Hepatocyte (in vitro differentiated cells): ENCODE measurements around the gene SLC39A11. TPM values are rescaled to one million over a fixed set of nuclear protein-coding genes. Genes with fewer than 3 reads are reported as not detected.

ENCODE experiments used
- DNase-seq: peaks from one replicate; pipeline ENCODE4 v3.0.0-alpha.2; 2016; ENCODE audit warnings: low spot score
- H2AFZ ChIP-seq: fragments of 200-600 bp; sonication (generic); 2 replicates; pipeline ENCODE4 v1.6.0; 2016; ENCODE audit warnings: antibody characterized with exemption, mild to moderate bottlenecking
- H3K27ac ChIP-seq: fragments of 200-600 bp; sonication (generic); 2 replicates; pipeline ENCODE4 v1.5.1; 2016; ENCODE audit warnings: mild to moderate bottlenecking
- H3K27me3 ChIP-seq: fragments of 200-600 bp; sonication (generic); 2 replicates; pipeline ENCODE4 v1.6.1; 2016
- H3K36me3 ChIP-seq: fragments of 200-600 bp; sonication (generic); replicated peaks from 2 replicates; pipeline ENCODE4 v1.5.1; 2016; ENCODE audit warnings: low read depth; ENCODE audit not compliant: insufficient read depth
- H3K4me1 ChIP-seq: fragments of 200-600 bp; sonication (generic); 2 replicates; pipeline ENCODE4 v1.5.1; 2016; ENCODE audit warnings: mild to moderate bottlenecking, moderate library complexity; ENCODE audit not compliant: insufficient read depth
- H3K4me2 ChIP-seq: fragments of 200-600 bp; sonication (generic); 2 replicates; pipeline ENCODE4 v1.6.0; 2016
- H3K4me3 ChIP-seq: fragments of 200-600 bp; sonication (generic); 2 replicates; pipeline ENCODE4 v1.5.1; 2016; ENCODE audit warnings: mild to moderate bottlenecking
- H3K79me2 ChIP-seq: fragments of 200-600 bp; sonication (generic); 2 replicates; pipeline ENCODE4 v1.6.0; 2017; ENCODE audit warnings: mild to moderate bottlenecking
- H3K9me2 ChIP-seq: fragments of 200-600 bp; sonication (generic); replicated peaks from 2 replicates; pipeline ENCODE4 v1.6.0; 2017; ENCODE audit warnings: mild to moderate bottlenecking; ENCODE audit not compliant: insufficient read depth
- H3K9me3 ChIP-seq: fragments of 200-600 bp; sonication (generic); 2 replicates; pipeline ENCODE4 v1.5.1; 2016; ENCODE audit warnings: low read depth, mild to moderate bottlenecking
- H4K20me1 ChIP-seq: fragments of 200-600 bp; sonication (generic); 2 replicates; pipeline ENCODE4 v1.6.0; 2016; ENCODE audit warnings: mild to moderate bottlenecking; ENCODE audit not compliant: insufficient read depth, poor library complexity, severe bottlenecking
- EZH2 ChIP-seq: fragments of 200-600 bp; sonication (generic); IDR thresholded peaks from 2 replicates; pipeline ENCODE4 v1.6.1; 2016; ENCODE audit warnings: antibody characterized with exemption, mild to moderate bottlenecking, borderline replicate concordance
- EZH2phosphoT487 ChIP-seq: fragments of 200-600 bp; sonication (generic); IDR thresholded peaks from one replicate; pipeline ENCODE4 v1.6.1; 2018; ENCODE audit warnings: antibody characterized with exemption, mild to moderate bottlenecking, low read depth, moderate library complexity; ENCODE audit not compliant: unreplicated experiment, severe bottlenecking
- WGBS: methylation state at CpG from one replicate; pipeline ENCODE4 v1.1.6; 2016; ENCODE audit warnings: low lambda C conversion rate; ENCODE audit errors: missing lambda C conversion rate; 5-methylcytosine and 5-hydroxymethylcytosine counted together
- polyA plus RNA-seq: library from polyadenylated mRNA; unstranded; fragments of >200 nt; fragmentation: Nextera tagmentation; extraction: Ambion mirVana; gene quantifications from 2 replicates; pipeline ENCODE4 v1.2.1, GENCODE V29; 2016
- total RNA-seq: library from RNA; depleted of rRNA; stranded (reverse); fragments of >200 nt; gene quantifications from 2 replicates; pipeline ENCODE4 v1.2.3, GENCODE V29; 2014
- TF ChIP-seq, protein P1 (sequence below): fragments of 200-600 bp; sonication (generic); IDR thresholded peaks from 2 replicates; pipeline ENCODE4 v1.5.1; 2016; ENCODE audit warnings: antibody characterized with exemption, mild to moderate bottlenecking; ENCODE audit not compliant: poor library complexity

Gene SLC39A11
- total and polyA plus RNA-seq, 2 experiments from 2014 or later, result 37.7 to 39.1 TPM

DNA sequence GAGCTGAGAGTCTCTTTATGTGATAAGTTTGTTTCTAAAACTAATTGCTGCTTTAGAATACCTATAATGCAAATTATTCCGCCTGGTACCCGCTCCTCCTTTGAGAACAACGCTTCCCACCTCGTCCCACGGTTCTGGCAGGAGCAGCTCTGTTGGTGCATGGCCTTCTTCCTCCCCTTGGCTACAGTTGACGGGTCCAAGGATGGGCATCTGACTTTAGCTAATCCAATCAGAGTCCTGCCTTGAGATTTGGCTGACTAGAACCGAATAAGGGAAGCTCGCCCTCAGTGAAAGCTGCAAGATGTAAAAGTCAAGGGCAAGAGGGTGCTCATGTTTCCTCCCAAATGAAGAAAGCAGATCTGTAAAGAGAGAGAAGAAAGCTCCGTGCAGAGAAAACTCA, 481.3 kb downstream of the SLC39A11 start:
- Histone ChIP-seq H3K79me2 (no peaks in the 10 kb centered on the region), H3K4me1 (peaks cover 25% of the 10 kb centered on the region), H4K20me1 (no peaks in the 10 kb centered on the region), H3K9me2 (no peaks in the 10 kb centered on the region), H3K27ac (no peak overlapping the region), H3K4me2 (no peak overlapping the region), H2AFZ (no peak overlapping the region), H3K27me3 (no peaks in the 10 kb centered on the region), H3K36me3 (no peaks in the 10 kb centered on the region), H3K9me3 (no peaks in the 10 kb centered on the region), H3K4me3 (no peak overlapping the region)
- 84% methylated on average over 9 of the region's 9 CpGs for WGBS
- TF ChIP-seq, protein P1, sequence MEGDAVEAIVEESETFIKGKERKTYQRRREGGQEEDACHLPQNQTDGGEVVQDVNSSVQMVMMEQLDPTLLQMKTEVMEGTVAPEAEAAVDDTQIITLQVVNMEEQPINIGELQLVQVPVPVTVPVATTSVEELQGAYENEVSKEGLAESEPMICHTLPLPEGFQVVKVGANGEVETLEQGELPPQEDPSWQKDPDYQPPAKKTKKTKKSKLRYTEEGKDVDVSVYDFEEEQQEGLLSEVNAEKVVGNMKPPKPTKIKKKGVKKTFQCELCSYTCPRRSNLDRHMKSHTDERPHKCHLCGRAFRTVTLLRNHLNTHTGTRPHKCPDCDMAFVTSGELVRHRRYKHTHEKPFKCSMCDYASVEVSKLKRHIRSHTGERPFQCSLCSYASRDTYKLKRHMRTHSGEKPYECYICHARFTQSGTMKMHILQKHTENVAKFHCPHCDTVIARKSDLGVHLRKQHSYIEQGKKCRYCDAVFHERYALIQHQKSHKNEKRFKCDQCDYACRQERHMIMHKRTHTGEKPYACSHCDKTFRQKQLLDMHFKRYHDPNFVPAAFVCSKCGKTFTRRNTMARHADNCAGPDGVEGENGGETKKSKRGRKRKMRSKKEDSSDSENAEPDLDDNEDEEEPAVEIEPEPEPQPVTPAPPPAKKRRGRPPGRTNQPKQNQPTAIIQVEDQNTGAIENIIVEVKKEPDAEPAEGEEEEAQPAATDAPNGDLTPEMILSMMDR, result no peak
- TF ChIP-seq EZH2 (no peak), EZH2phosphoT487 (no peak)
- DNase-seq, result no peak

DNA sequence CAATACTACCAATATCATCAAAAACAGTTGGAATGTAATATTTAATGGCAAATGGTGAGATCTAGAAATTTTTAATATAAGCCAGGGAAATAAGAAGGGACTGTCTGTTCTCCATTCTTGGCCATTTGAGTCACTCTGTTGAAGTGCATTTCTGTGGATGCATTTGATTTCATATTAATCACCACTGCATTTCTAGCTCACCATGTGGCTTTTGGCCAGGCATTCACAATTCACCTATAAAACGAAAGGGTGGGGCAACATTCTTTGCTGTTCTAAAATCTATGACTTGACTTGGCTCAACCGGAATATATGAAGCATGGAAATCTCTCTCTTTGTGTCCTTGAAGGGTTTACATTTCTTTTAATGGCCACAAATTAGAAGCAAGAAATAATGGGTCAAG, 483.0 kb downstream of the SLC39A11 start:
- no peaks in the 10 kb centered on the region for H3K9me2 ChIP-seq
- H3K79me2 ChIP-seq, result no peaks in the 10 kb centered on the region
- H3K27ac ChIP-seq, result no peak overlapping the region
- H3K4me2 ChIP-seq, result no peak overlapping the region
- H3K9me3 ChIP-seq, result no peaks in the 10 kb centered on the region
- no peak overlapping the region for H3K4me3 ChIP-seq
- H3K36me3 ChIP-seq, result no peaks in the 10 kb centered on the region
- H3K27me3 ChIP-seq, result no peaks in the 10 kb centered on the region
- H4K20me1 ChIP-seq, result no peaks in the 10 kb centered on the region
- H3K4me1 ChIP-seq, result peaks cover 15% of the 10 kb centered on the region
- DNase-seq, result no peak
- WGBS, result 78% methylated on average over 2 of the region's 2 CpGs
- no peak overlapping the region for H2AFZ ChIP-seq
- TF ChIP-seq EZH2phosphoT487 (no peak), EZH2 (no peak)
- TF ChIP-seq, protein P1, result no peak

DNA sequence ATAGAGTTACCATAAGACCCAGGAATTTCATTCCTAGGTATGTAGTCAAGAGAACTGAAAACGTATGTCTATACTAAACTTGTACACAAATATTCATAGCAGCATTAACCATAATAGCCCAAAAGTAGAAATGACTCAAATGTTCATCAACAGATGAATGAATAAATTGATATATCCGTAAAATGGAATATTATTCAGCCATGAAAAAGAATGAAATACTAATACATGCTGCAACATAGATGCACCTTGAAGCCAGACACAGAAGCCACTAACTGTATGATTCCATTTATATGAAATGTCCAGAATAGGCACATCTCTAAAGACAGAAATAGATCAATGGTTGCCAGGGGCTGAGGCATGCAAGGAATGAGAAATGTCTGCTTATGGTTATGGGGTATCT, 484.1 kb downstream of the SLC39A11 start:
- no peaks in the 10 kb centered on the region for H3K9me3 ChIP-seq
- no peak overlapping the region for H3K4me3 ChIP-seq
- H3K9me2 ChIP-seq, result no peaks in the 10 kb centered on the region
- no peaks in the 10 kb centered on the region for H3K36me3 ChIP-seq
- no peak for DNase-seq
- 94% methylated on average over 2 of the region's 2 CpGs for WGBS
- no peaks in the 10 kb centered on the region for H3K27me3 ChIP-seq
- no peak for TF ChIP-seq EZH2phosphoT487
- H2AFZ ChIP-seq, result no peak overlapping the region
- H3K4me1 ChIP-seq, result peaks cover 4% of the 10 kb centered on the region
- H3K4me2 ChIP-seq, result no peak overlapping the region
- no peaks in the 10 kb centered on the region for H3K79me2 ChIP-seq
- no peaks in the 10 kb centered on the region for H4K20me1 ChIP-seq
- H3K27ac ChIP-seq, result no peak overlapping the region

DNA sequence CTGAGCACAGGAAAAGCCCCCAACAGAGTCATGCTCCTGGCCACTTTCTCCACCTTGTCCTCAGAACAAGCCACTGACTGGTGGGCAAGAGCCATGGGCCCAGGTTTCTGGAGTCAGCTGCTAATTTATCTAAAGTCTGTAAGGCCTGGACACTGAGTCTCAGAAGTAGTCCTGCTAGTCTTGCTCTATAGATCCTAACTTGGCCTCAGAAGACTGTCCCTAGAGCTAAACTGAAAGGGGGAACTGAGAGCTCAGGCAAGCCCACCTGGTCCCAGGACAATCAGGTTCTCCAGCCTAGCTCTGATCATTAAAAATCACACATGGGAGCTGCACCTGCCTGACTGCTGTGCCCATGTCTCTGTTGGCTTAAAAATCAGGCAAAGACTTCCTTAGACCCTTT, 485.8 kb downstream of the SLC39A11 start:
- Histone ChIP-seq H3K36me3 (no peaks in the 10 kb centered on the region), H3K9me2 (no peaks in the 10 kb centered on the region), H3K4me2 (no peak overlapping the region), H3K4me1 (no peaks in the 10 kb centered on the region), H3K79me2 (no peaks in the 10 kb centered on the region), H4K20me1 (no peaks in the 10 kb centered on the region), H3K27ac (no peak overlapping the region), H3K27me3 (no peaks in the 10 kb centered on the region), H3K9me3 (no peaks in the 10 kb centered on the region), H2AFZ (no peak overlapping the region), H3K4me3 (no peak overlapping the region)
- DNase-seq, result no peak
- TF ChIP-seq, protein P1, result no peak
- no peak for TF ChIP-seq EZH2phosphoT487
- no peak for TF ChIP-seq EZH2
